Fibroblast of skin of right quadriceps (primary cell): Measurements from ENCODE around the gene FIP1L1.

ENCODE experiments used
- DNase-seq: peaks from one replicate; pipeline ENCODE4 v3.0.0-alpha.2; 2013

The FIP1L1 gene

DNA sequence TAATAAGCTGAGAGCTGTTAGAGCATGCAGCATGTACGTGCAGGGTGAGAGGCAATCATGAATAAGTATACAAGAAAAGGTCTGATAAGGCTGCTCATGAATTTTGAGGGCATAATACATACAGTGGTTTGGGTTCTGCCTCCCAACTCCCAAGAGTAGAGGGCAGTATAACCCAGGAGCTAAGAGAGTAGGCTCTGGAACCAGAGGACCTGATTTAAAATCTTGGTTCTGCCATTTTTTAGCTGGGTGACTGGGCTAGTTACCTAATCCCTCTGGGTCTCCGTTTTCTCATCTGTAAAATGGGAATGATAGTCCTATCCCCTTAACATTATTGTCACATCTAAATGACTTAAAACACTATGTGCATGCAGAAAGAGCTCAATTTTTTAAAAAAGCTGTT lies 128.5 kb downstream of the FIP1L1 start:
- no peak for DNase-seq

DNA sequence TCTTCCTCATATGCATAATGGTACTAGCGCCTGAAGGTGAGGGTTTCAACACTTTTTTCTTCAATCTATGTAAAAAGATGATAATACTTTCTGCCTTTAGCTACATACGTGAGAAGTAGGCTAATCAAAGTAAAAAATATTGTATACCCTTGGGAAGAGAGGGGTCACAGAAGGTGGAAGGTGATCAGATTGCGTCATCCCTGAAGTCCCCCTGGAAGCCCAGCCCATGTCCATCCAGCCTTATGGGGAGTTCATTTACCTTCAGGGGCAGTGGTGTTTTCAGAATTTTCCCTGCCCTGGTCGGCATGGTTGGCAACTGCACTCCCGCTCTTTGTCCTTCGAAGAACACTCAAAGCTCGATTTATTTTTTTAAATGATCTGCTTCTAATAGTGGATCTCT lies 129.6 kb downstream of the FIP1L1 start:
- DNase-seq = no peak

DNA sequence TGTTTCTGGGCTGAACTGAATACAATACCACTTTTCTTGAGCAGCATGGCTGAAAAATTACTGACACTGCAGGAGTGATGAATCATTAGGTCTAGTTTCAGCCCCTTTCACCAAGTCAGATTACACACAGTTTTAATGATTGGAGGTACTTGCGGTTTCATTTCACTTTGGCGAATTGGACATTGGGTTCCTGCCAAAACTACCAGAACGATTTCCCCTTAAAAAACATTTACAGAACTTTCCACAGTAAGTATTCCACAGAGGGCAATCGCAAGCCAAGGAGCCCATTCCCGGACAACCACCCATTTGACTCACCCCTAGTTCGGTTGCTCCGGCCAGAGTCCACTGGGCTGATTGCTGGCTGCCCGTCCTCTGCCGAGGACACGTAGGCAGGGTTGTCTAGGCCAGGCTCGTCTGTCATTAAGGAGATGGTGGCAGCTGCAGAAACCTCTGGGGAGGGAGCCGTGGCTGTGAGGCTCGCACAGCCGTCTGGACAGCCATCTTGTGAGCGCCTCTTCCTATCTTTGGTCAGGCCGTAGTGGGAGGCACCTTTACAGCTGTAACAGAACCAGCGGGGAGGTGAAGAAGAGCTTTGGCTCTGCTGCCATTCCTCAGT lies 130.3 kb downstream of the FIP1L1 start:
- peak; percentile 88 for DNase-seq

DNA sequence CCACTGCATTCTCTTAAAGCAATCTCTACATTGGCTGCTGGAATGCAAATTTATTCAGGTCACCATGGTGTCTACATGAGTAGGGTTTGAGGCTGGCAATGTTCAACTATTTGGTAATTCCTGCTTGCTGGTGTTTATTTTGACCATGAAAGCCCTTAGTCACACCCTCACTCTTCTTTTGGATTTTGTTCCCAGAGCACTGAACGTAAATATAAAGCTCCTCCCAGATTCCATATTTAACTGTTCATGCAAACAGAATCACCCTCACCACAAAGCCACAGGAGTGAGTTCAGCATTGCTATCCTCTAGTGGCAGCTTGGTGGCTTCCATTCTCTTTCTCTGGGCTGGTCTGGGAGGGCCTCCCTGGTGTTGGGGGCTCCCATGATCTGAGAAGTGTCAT lies 131.0 kb downstream of the FIP1L1 start:
- peak; percentile 87 for DNase-seq

DNA sequence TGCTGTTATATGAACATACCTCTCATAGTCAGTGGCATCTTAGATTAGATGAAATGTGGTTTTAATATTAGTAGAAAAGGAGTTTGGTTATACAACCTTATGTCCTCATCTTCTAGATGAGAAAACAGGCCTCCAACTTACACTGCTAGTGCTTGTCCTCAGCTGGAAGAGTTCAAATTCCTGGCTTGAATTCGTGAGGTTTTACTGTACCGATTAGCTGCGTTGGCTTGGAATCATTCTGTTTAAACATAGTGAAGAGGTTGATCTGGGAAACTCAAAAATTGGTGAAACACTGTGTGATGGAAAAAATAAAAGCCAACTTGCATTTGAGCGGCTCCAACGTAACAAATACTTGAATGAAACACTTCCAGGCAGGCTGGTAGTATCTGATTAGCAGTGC lies 132.9 kb downstream of the FIP1L1 start:
- no peak for DNase-seq
